VCaP (cell line): ENCODE results near the gene STIP1.

Experiments
- H3K27ac ChIP-seq: fragments of 450-650 bp; 2 replicates; pipeline ENCODE4 v1.5.1; 2017
- CTCF ChIP-seq: fragments of 450-650 bp; conservative IDR thresholded peaks from 2 replicates; pipeline ENCODE4 v1.5.1; 2017; ENCODE audit warnings: mild to moderate bottlenecking, moderate library complexity

The STIP1 gene

GRCh38 chr11:64251016-64251752 lies 65.2 kb downstream of the STIP1 start, which contains the start of gene PLCB3:
PLCB3 (plus strand) TSS chr11:64251530; CDS start chr11:64251650, 120 bp downstream.
- peak; percentile 100 for TF ChIP-seq CTCF
- H3K27ac ChIP-seq, result peak within 1 kb of the TSS; percentile 89

GRCh38 chr11:64251753-64252002 lies 65.7 kb downstream of the STIP1 start:
- H3K27ac ChIP-seq, result peak overlapping the region; percentile 89
- no peak for TF ChIP-seq CTCF

- peak overlapping the region; percentile 89 for H3K27ac ChIP-seq
- TF ChIP-seq CTCF, result no peak
Observed at GRCh38 chr11:64252003-64252872, 66.3 kb downstream of the STIP1 start.

GRCh38 chr11:64253043-64253442 lies 67.1 kb downstream of the STIP1 start:
- no peak for TF ChIP-seq CTCF
- H3K27ac ChIP-seq, result peak overlapping the region; percentile 89

- TF ChIP-seq CTCF, result no peak
- peak overlapping the region; percentile 89 for H3K27ac ChIP-seq
Observed at GRCh38 chr11:64253481-64253880, 67.5 kb downstream of the STIP1 start.
